Measurements from ENCODE around the gene TRAF2.

TRAF2 gene

DNA sequence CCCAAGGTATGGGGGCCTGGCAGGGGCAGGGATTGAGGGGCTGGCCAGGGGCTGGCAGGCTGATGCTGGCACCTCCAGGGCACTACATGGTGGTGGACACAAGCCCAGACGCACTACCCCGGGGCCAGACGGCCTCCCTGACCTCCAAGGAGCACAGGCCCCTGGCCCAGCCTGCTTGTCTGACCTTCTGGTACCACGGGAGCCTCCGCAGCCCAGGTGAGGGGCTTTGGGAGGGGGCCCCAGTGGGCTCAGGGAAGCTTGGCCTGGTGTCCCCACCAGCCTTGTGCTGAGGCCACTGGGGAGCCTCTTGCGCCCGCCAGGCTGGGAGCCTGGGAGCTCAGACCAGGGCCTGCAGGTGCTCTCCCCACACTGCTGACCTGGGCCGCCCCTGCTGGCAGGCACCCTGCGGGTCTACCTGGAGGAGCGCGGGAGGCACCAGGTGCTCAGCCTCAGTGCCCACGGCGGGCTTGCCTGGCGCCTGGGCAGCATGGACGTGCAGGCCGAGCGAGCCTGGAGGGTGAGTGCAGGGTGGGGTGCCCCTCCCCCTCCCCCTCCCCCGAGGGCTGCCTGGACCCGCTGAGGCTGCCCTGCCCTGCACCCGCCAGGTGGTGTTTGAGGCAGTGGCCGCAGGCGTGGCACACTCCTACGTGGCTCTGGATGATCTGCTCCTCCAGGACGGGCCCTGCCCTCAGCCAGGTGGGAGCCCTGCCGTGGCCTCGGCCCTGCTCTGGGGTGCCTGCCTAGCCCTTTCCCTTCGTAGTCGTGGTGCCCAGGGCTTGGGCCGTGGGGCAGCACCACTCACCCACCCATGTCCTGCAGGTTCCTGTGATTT is 28.5 kb upstream of the TRAF2 start:
- Histone ChIP-seq H3K27me3 (ENCODE audit: insufficient read depth, poor library complexity, severe bottlenecking) (no peaks in the 10 kb centered on the region), H3K36me3 (ENCODE audit: low read depth) (peaks cover 10% of the 10 kb centered on the region), H3K9me3 (ENCODE audit: severe bottlenecking) (no peaks in the 10 kb centered on the region), H3K4me1 (ENCODE audit: insufficient read depth, poor library complexity, severe bottlenecking) (no peaks in the 10 kb centered on the region), H3K4me3 (ENCODE audit: severe bottlenecking) (no peak overlapping the region), H3K27ac (ENCODE audit: poor library complexity, severe bottlenecking) (no peak overlapping the region)
- no peak for DNase-seq (ENCODE audit: low spot score)
- TF ChIP-seq, protein P1, sequence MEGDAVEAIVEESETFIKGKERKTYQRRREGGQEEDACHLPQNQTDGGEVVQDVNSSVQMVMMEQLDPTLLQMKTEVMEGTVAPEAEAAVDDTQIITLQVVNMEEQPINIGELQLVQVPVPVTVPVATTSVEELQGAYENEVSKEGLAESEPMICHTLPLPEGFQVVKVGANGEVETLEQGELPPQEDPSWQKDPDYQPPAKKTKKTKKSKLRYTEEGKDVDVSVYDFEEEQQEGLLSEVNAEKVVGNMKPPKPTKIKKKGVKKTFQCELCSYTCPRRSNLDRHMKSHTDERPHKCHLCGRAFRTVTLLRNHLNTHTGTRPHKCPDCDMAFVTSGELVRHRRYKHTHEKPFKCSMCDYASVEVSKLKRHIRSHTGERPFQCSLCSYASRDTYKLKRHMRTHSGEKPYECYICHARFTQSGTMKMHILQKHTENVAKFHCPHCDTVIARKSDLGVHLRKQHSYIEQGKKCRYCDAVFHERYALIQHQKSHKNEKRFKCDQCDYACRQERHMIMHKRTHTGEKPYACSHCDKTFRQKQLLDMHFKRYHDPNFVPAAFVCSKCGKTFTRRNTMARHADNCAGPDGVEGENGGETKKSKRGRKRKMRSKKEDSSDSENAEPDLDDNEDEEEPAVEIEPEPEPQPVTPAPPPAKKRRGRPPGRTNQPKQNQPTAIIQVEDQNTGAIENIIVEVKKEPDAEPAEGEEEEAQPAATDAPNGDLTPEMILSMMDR (IDR thresholded peaks at IDR 0.05; ENCODE audit: poor library complexity, severe bottlenecking) = no peak
- no peak for ATAC-seq (ENCODE audit: low read depth)

DNA sequence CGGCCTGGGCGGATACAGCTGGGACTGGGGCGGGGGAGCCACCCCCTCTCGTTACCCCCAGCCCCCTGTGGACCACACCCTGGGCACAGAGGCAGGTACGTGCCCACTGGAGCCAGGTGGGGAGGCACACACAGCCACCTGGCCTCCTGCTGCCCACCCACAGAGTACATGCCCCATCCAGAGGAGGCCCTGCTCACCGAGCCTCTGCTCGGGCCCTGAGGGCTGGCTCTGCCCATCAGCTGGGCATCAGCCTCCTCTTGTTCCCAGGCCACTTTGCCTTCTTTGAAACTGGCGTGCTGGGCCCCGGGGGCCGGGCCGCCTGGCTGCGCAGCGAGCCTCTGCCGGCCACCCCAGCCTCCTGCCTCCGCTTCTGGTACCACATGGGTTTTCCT is 27.9 kb upstream of the TRAF2 start:
- Histone ChIP-seq H3K36me3 (ENCODE audit: low read depth) (peaks cover 17% of the 10 kb centered on the region), H3K27ac (ENCODE audit: poor library complexity, severe bottlenecking) (no peak overlapping the region), H3K9me3 (ENCODE audit: severe bottlenecking) (no peaks in the 10 kb centered on the region), H3K4me1 (ENCODE audit: insufficient read depth, poor library complexity, severe bottlenecking) (no peaks in the 10 kb centered on the region), H3K4me3 (ENCODE audit: severe bottlenecking) (no peak overlapping the region), H3K27me3 (ENCODE audit: insufficient read depth, poor library complexity, severe bottlenecking) (no peaks in the 10 kb centered on the region)
- ATAC-seq (ENCODE audit: low read depth) = no peak
- TF ChIP-seq, protein P1 (IDR thresholded peaks at IDR 0.05; ENCODE audit: poor library complexity, severe bottlenecking) = no peak
- no peak for DNase-seq (ENCODE audit: low spot score)

DNA sequence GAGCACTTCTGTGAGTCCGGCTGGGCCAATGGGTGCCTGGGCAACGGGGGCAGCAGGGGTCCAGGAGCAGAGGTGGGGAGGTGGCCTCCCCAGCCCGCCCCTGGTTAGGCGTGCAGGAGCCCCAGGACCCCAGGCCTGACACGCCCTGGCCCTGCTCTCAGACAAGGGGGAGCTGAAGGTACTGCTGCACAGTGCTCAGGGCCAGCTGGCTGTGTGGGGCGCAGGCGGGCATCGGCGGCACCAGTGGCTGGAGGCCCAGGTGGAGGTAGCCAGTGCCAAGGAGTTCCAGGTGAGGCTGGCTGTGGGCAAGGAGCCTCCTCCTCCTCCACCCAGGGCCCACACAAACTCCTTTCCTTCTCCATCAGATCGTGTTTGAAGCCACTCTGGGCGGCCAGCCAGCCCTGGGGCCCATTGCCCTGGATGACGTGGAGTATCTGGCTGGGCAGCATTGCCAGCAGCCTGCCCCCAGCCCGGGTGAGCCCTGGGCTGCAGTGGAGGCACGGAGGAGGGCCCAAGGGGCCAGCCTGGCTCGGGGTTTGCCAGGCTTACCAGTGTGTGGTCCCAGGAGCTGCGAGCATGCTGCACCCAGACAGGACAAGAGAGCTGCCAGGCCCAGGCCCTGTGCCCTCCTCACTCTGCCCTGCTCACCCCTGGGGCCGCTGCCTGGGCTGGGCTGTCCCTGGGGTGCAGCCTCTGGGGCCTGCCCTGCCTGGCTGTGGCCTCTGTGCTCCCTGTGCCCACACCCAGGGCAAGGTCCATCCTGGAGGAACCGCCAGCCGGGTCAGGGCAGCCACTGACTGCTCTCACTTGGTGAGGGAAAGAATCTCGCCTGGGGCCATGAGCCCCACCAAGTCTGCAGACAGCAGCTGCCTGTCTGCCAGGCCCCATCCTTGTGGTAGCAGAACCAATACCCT is 27.2 kb upstream of the TRAF2 start:
- no peak overlapping the region for H3K4me3 ChIP-seq (ENCODE audit: severe bottlenecking)
- H3K36me3 ChIP-seq (ENCODE audit: low read depth) = peaks cover 24% of the 10 kb centered on the region
- H3K27ac ChIP-seq (ENCODE audit: poor library complexity, severe bottlenecking) = peak overlapping the region; percentile 6
- ATAC-seq (ENCODE audit: low read depth) = peak; percentile 35
- no peaks in the 10 kb centered on the region for H3K9me3 ChIP-seq (ENCODE audit: severe bottlenecking)
- TF ChIP-seq, protein P1 (IDR thresholded peaks at IDR 0.05; ENCODE audit: poor library complexity, severe bottlenecking) = no peak
- H3K4me1 ChIP-seq (ENCODE audit: insufficient read depth, poor library complexity, severe bottlenecking) = no peaks in the 10 kb centered on the region
- no peaks in the 10 kb centered on the region for H3K27me3 ChIP-seq (ENCODE audit: insufficient read depth, poor library complexity, severe bottlenecking)
- DNase-seq (ENCODE audit: low spot score) = no peak

DNA sequence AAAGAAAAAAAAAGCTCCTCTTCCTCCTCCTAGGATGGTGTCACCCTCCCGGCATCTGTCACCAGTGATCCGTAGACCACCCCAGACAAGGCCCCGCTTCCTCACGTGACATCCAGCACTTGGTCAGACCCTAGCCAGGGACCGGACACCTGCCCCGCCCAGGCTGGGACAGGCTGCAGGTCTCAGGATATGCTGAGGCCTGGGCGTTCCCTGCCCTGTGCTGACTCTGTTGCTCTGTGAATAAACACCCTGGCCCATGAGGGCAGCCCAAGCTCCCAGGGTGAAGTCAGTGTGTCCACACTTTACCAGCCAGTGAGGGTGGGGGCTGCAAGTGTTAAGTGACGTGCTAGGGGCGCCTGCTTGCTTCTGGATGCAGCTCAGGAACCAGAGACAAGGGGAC is 25.8 kb upstream of the TRAF2 start:
- Histone ChIP-seq H3K27ac (ENCODE audit: poor library complexity, severe bottlenecking) (no peak overlapping the region), H3K36me3 (ENCODE audit: low read depth) (peaks cover 34% of the 10 kb centered on the region)
- DNase-seq (ENCODE audit: low spot score) = no peak

More for the DNA sequence above, 25.8 kb upstream of the TRAF2 start:
- H3K27me3 ChIP-seq (ENCODE audit: insufficient read depth, poor library complexity, severe bottlenecking) = no peaks in the 10 kb centered on the region
- H3K9me3 ChIP-seq (ENCODE audit: severe bottlenecking) = no peaks in the 10 kb centered on the region
- no peaks in the 10 kb centered on the region for H3K4me1 ChIP-seq (ENCODE audit: insufficient read depth, poor library complexity, severe bottlenecking)
- ATAC-seq (ENCODE audit: low read depth) = no peak
- no peak overlapping the region for H3K4me3 ChIP-seq (ENCODE audit: severe bottlenecking)
- TF ChIP-seq, protein P1 (IDR thresholded peaks at IDR 0.05; ENCODE audit: poor library complexity, severe bottlenecking) = no peak

Data from RWPE2 (cell line).